Measurements from ENCODE around the gene ACOD1.
"Not testable (repeated sequence)": the region's sequence is repeated elsewhere in the genome, so short reads cannot be mapped to it uniquely, and the experiment has no call there.

Gene ACOD1

GRCh38 chr13:76948149-76948548 is at the start of gene ACOD1:
ACOD1 (plus strand) TSS chr13:76948511; CDS start chr13:76948559, 48 bp downstream.
- in situ Hi-C loops (cut with MboI; ENCODE audit: low sequenced_read_pairs): no loop called here

- in situ Hi-C loops (cut with MboI; ENCODE audit: low sequenced_read_pairs): not testable (repeated sequence)
Observed at GRCh38 chr13:76899066-76899465, 49.2 kb upstream of the ACOD1 start.

GRCh38 chr13:76903544-76904162 is 44.7 kb upstream of the ACOD1 start:
- in situ Hi-C loops (cut with MboI; ENCODE audit: low sequenced_read_pairs): loop anchor here (10.0 to 25.0 kb wide), 2 partner anchors 1029 to 1216 kb away; no protein-coding TSS in a partner anchor

- in situ Hi-C loops (cut with MboI; ENCODE audit: low sequenced_read_pairs): loop anchor here (10.0 to 25.0 kb wide), 2 partner anchors 1030 to 1217 kb away; no protein-coding TSS in a partner anchor
Observed at GRCh38 chr13:76904507-76904906, 43.8 kb upstream of the ACOD1 start.

GRCh38 chr13:76912476-76912875 is 35.8 kb upstream of the ACOD1 start:
- in situ Hi-C loops (cut with MboI; ENCODE audit: low sequenced_read_pairs): loop anchor here (25.0 kb wide), 1 partner anchor 1225 kb away; no protein-coding TSS in a partner anchor

GRCh38 chr13:76913898-76914297 is 34.4 kb upstream of the ACOD1 start:
- in situ Hi-C loops (cut with MboI; ENCODE audit: low sequenced_read_pairs): loop anchor here (25.0 kb wide), 1 partner anchor 1227 kb away; no protein-coding TSS in a partner anchor

GRCh38 chr13:76917095-76917494 is 31.2 kb upstream of the ACOD1 start:
- in situ Hi-C loops (cut with MboI; ENCODE audit: low sequenced_read_pairs): loop anchor here (25.0 kb wide), 1 partner anchor 1230 kb away; no protein-coding TSS in a partner anchor

- in situ Hi-C loops (cut with MboI; ENCODE audit: low sequenced_read_pairs): loop anchor here (25.0 kb wide), 1 partner anchor 1231 kb away; no protein-coding TSS in a partner anchor
Observed at GRCh38 chr13:76917755-76918481, 30.4 kb upstream of the ACOD1 start.

GRCh38 chr13:76921516-76921915 is 26.8 kb upstream of the ACOD1 start:
- in situ Hi-C loops (cut with MboI; ENCODE audit: low sequenced_read_pairs): loop anchor here (25.0 kb wide), 1 partner anchor 1234 kb away; no protein-coding TSS in a partner anchor

GRCh38 chr13:76925115-76925514 is 23.2 kb upstream of the ACOD1 start:
- in situ Hi-C loops (cut with MboI; ENCODE audit: low sequenced_read_pairs): no loop called here

GRCh38 chr13:76927955-76928354 is 20.4 kb upstream of the ACOD1 start:
- in situ Hi-C loops (cut with MboI; ENCODE audit: low sequenced_read_pairs): no loop called here

GRCh38 chr13:76928456-76928855 is 19.9 kb upstream of the ACOD1 start:
- in situ Hi-C loops (cut with MboI; ENCODE audit: low sequenced_read_pairs): no loop called here

GRCh38 chr13:76929320-76929719 is 19.0 kb upstream of the ACOD1 start:
- in situ Hi-C loops (cut with MboI; ENCODE audit: low sequenced_read_pairs): no loop called here

GRCh38 chr13:76929851-76930374 is 18.4 kb upstream of the ACOD1 start:
- in situ Hi-C loops (cut with MboI; ENCODE audit: low sequenced_read_pairs): no loop called here

GRCh38 chr13:76932076-76932475 is 16.2 kb upstream of the ACOD1 start:
- in situ Hi-C loops (cut with MboI; ENCODE audit: low sequenced_read_pairs): no loop called here

- in situ Hi-C loops (cut with MboI; ENCODE audit: low sequenced_read_pairs): no loop called here
Observed at GRCh38 chr13:76934671-76935070, 13.6 kb upstream of the ACOD1 start.

GRCh38 chr13:76936763-76937162 is 11.5 kb upstream of the ACOD1 start:
- in situ Hi-C loops (cut with MboI; ENCODE audit: low sequenced_read_pairs): no loop called here

- in situ Hi-C loops (cut with MboI; ENCODE audit: low sequenced_read_pairs): no loop called here
Observed at GRCh38 chr13:76937281-76937820, 11.0 kb upstream of the ACOD1 start.

- in situ Hi-C loops (cut with MboI; ENCODE audit: low sequenced_read_pairs): no loop called here
Observed at GRCh38 chr13:76939215-76939614, 9.1 kb upstream of the ACOD1 start.

- in situ Hi-C loops (cut with MboI; ENCODE audit: low sequenced_read_pairs): no loop called here
Observed at GRCh38 chr13:76942363-76942762, 5.9 kb upstream of the ACOD1 start.

GRCh38 chr13:76943646-76944045 is 4.7 kb upstream of the ACOD1 start:
- in situ Hi-C loops (cut with MboI; ENCODE audit: low sequenced_read_pairs): no loop called here

Data from HL-60/S4 treated with retinoic acid at 250 ng/mL for 4 days and 3 days (cell line).